Activated CD4-positive, alpha-beta T cell treated with anti-CD3 and anti-CD28 coated beads, Interleukin-2, amount 10 ng/mL, durations not matched to agents 24 days and 14 days (primary cell): Measurements from ENCODE around the gene KLRC3. TPM values are rescaled to one million over a fixed set of nuclear protein-coding genes. Genes with fewer than 3 reads are reported as not detected.
"Not testable (repeated sequence)": the region's sequence is repeated elsewhere in the genome, so short reads cannot be mapped to it uniquely, and the experiment has no call there.

ENCODE experiments used
- DNase-seq: peaks from one replicate; pipeline ENCODE4 v3.0.0; 2022
- H3K27ac Mint-ChIP-seq: one replicate; pipeline ENCODE4 v1.8.0; 2022; ENCODE audit warnings: mild to moderate bottlenecking, mixed read lengths
- H3K27me3 Mint-ChIP-seq: one replicate; pipeline ENCODE4 v1.8.0; 2022; ENCODE audit warnings: mixed read lengths
- H3K36me3 Mint-ChIP-seq: one replicate; pipeline ENCODE4 v1.8.0; 2022; ENCODE audit warnings: low read depth, mild to moderate bottlenecking, mixed read lengths
- H3K4me1 Mint-ChIP-seq: one replicate; pipeline ENCODE4 v1.8.0; 2021; ENCODE audit warnings: mixed read lengths
- H3K4me3 Mint-ChIP-seq: one replicate; pipeline ENCODE4 v1.8.0; 2022; ENCODE audit warnings: mild to moderate bottlenecking, moderate library complexity, mixed read lengths
- H3K9me3 Mint-ChIP-seq: one replicate; pipeline ENCODE4 v1.8.0; 2021; ENCODE audit warnings: mixed read lengths
- intact Hi-C: fragments of 100-400 bp; cut with micrococcal nuclease; formaldehyde crosslinking; loops from one replicate; pipeline ENCODE4 v1.15.1; 2023
- total RNA-seq: library from RNA; stranded (reverse); gene quantifications from 2 replicates; pipeline ENCODE4 v1.2.3, GENCODE V29; 2022

The KLRC3 gene
- total RNA-seq, 1 donor from 2014 or later = not detected

GRCh38 chr12:10425938-10426337 is 5.5 kb upstream of the KLRC3 start:
- DNase-seq, H3K36me3 Mint-ChIP-seq, H3K9me3 Mint-ChIP-seq, H3K27ac Mint-ChIP-seq, intact Hi-C loops, H3K4me1 Mint-ChIP-seq, H3K4me3 Mint-ChIP-seq, H3K27me3 Mint-ChIP-seq: not testable (repeated sequence)

GRCh38 chr12:10424260-10424899 is 4.0 kb upstream of the KLRC3 start:
- DNase-seq, H3K36me3 Mint-ChIP-seq, H3K27ac Mint-ChIP-seq, H3K9me3 Mint-ChIP-seq, intact Hi-C loops, H3K27me3 Mint-ChIP-seq, H3K4me3 Mint-ChIP-seq, H3K4me1 Mint-ChIP-seq: not testable (repeated sequence)

- H3K9me3 Mint-ChIP-seq, H3K4me3 Mint-ChIP-seq, H3K27ac Mint-ChIP-seq, H3K36me3 Mint-ChIP-seq, DNase-seq, H3K4me1 Mint-ChIP-seq, H3K27me3 Mint-ChIP-seq, intact Hi-C loops: not testable (repeated sequence)
Measured at GRCh38 chr12:10422159-10422558, 1.8 kb upstream of the KLRC3 start.

- no peak for DNase-seq
- Mint-ChIP-seq H3K4me3 (no peak within 1 kb of the TSS), H3K36me3 (no peaks in the 10 kb centered on the region), H3K27me3 (peaks cover 21% of the 10 kb centered on the region), H3K27ac (no peak within 1 kb of the TSS), H3K4me1 (no peaks in the 10 kb centered on the region), H3K9me3 (no peaks in the 10 kb centered on the region)
- intact Hi-C loops = no loop called here
Measured at GRCh38 chr12:10409392-10409791, 11.0 kb downstream of the KLRC3 start, which contains the start of gene KLRC4. TSS of gene KLRC4 (minus strand) at chr12:10409757. CDS start at chr12:10409575, 182 bp downstream.

GRCh38 chr12:10408842-10409241 is 11.6 kb downstream of the KLRC3 start:
- H3K4me3 Mint-ChIP-seq = no peak overlapping the region
- no peaks in the 10 kb centered on the region for H3K36me3 Mint-ChIP-seq
- DNase-seq = no peak
- H3K4me1 Mint-ChIP-seq = no peaks in the 10 kb centered on the region
- H3K27me3 Mint-ChIP-seq = peaks cover 21% of the 10 kb centered on the region
- intact Hi-C loops = no loop called here
- H3K9me3 Mint-ChIP-seq = no peaks in the 10 kb centered on the region
- H3K27ac Mint-ChIP-seq = no peak overlapping the region

- no peak for DNase-seq
- H3K36me3 Mint-ChIP-seq = no peaks in the 10 kb centered on the region
- intact Hi-C loops = no loop called here
- H3K4me3 Mint-ChIP-seq = no peak overlapping the region
- H3K27ac Mint-ChIP-seq = no peak overlapping the region
- H3K4me1 Mint-ChIP-seq = no peaks in the 10 kb centered on the region
- H3K9me3 Mint-ChIP-seq = no peaks in the 10 kb centered on the region
- H3K27me3 Mint-ChIP-seq = peaks cover 19% of the 10 kb centered on the region
Measured at GRCh38 chr12:10406725-10407124, 13.7 kb downstream of the KLRC3 start.

GRCh38 chr12:10405294-10405693 is 15.1 kb downstream of the KLRC3 start:
- Mint-ChIP-seq H3K27me3 (peaks cover 23% of the 10 kb centered on the region), H3K36me3 (no peaks in the 10 kb centered on the region)
- intact Hi-C loops = no loop called here

GRCh38 chr12:10404798-10405197 is 15.6 kb downstream of the KLRC3 start:
- peaks cover 2% of the 10 kb centered on the region for H3K4me1 Mint-ChIP-seq
- no peak overlapping the region for H3K27ac Mint-ChIP-seq
- H3K9me3 Mint-ChIP-seq = no peaks in the 10 kb centered on the region
- no peak overlapping the region for H3K4me3 Mint-ChIP-seq
- no peak for DNase-seq
- H3K36me3 Mint-ChIP-seq = no peaks in the 10 kb centered on the region
- peaks cover 27% of the 10 kb centered on the region for H3K27me3 Mint-ChIP-seq
- intact Hi-C loops = no loop called here

More at GRCh38 chr12:10405294-10405693, 15.1 kb downstream of the KLRC3 start:
- peaks cover 2% of the 10 kb centered on the region for H3K4me1 Mint-ChIP-seq
- no peaks in the 10 kb centered on the region for H3K9me3 Mint-ChIP-seq
- H3K27ac Mint-ChIP-seq = no peak overlapping the region
- DNase-seq = no peak
- no peak overlapping the region for H3K4me3 Mint-ChIP-seq

GRCh38 chr12:10400829-10401228 is 19.6 kb downstream of the KLRC3 start:
- H3K4me3 Mint-ChIP-seq = no peak overlapping the region

GRCh38 chr12:10398168-10398567 is 22.2 kb downstream of the KLRC3 start:
- H3K9me3 Mint-ChIP-seq = no peaks in the 10 kb centered on the region
- DNase-seq = no peak
- H3K27me3 Mint-ChIP-seq = peaks cover 21% of the 10 kb centered on the region
- H3K27ac Mint-ChIP-seq = no peak overlapping the region
- no peaks in the 10 kb centered on the region for H3K36me3 Mint-ChIP-seq
- intact Hi-C loops = no loop called here
- peaks cover 2% of the 10 kb centered on the region for H3K4me1 Mint-ChIP-seq
- H3K4me3 Mint-ChIP-seq = no peak overlapping the region

More at GRCh38 chr12:10400829-10401228, 19.6 kb downstream of the KLRC3 start:
- Mint-ChIP-seq H3K9me3 (no peaks in the 10 kb centered on the region), H3K4me1 (peaks cover 2% of the 10 kb centered on the region), H3K36me3 (no peaks in the 10 kb centered on the region), H3K27ac (no peak overlapping the region), H3K27me3 (peaks cover 14% of the 10 kb centered on the region)
- DNase-seq = no peak
- intact Hi-C loops = no loop called here

- no peak overlapping the region for H3K27ac Mint-ChIP-seq
- no peak overlapping the region for H3K4me3 Mint-ChIP-seq
- H3K36me3 Mint-ChIP-seq = no peaks in the 10 kb centered on the region
- DNase-seq = no peak
- peaks cover 24% of the 10 kb centered on the region for H3K27me3 Mint-ChIP-seq
- no peaks in the 10 kb centered on the region for H3K9me3 Mint-ChIP-seq
- peaks cover 2% of the 10 kb centered on the region for H3K4me1 Mint-ChIP-seq
- intact Hi-C loops = no loop called here
Measured at GRCh38 chr12:10397296-10397695, 23.1 kb downstream of the KLRC3 start.

- not testable (repeated sequence) for H3K4me3 Mint-ChIP-seq
Measured at GRCh38 chr12:10396176-10396575, 24.2 kb downstream of the KLRC3 start.

GRCh38 chr12:10395390-10395998 is 24.9 kb downstream of the KLRC3 start:
- intact Hi-C loops = no loop called here
- Mint-ChIP-seq H3K4me1 (no peaks in the 10 kb centered on the region), H3K27ac (no peak overlapping the region), H3K27me3 (peaks cover 22% of the 10 kb centered on the region), H3K36me3 (no peaks in the 10 kb centered on the region), H3K4me3 (no peak overlapping the region), H3K9me3 (no peaks in the 10 kb centered on the region)
- DNase-seq = no peak

More at GRCh38 chr12:10396176-10396575, 24.2 kb downstream of the KLRC3 start:
- DNase-seq, H3K4me1 Mint-ChIP-seq, H3K36me3 Mint-ChIP-seq, intact Hi-C loops, H3K27ac Mint-ChIP-seq, H3K9me3 Mint-ChIP-seq: not testable (repeated sequence)
- peaks cover 25% of the 10 kb centered on the region for H3K27me3 Mint-ChIP-seq

- intact Hi-C loops, H3K4me3 Mint-ChIP-seq, DNase-seq, H3K4me1 Mint-ChIP-seq, H3K27ac Mint-ChIP-seq, H3K36me3 Mint-ChIP-seq, H3K9me3 Mint-ChIP-seq: not testable (repeated sequence)
- H3K27me3 Mint-ChIP-seq = peaks cover 26% of the 10 kb centered on the region
Measured at GRCh38 chr12:10394531-10395152, 25.8 kb downstream of the KLRC3 start.
